Measurements from ENCODE around the gene NCAM1.

NCAM1 gene

DNA sequence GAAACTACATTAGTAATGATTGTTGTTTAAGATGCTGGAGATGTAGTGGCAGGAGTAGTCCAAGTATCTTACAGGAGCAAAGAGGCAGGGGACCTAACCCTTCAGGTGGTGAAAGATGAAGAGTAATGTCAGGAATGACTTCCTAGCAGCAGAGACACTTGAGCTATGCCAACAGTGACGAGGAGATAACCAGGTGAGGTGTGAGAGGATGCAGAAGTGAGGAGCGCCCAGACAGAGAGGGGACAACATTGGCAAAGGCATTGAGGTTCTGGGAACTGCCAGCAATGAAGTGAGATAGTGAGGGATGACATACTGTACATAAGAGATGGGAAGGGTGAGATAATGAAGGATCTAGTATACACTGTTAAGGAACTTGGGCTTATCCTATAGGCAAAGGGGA, 95.8 kb downstream of the NCAM1 start:
- no peaks in the 10 kb centered on the region for H3K9me3 ChIP-seq
- H3K27me3 ChIP-seq, result no peaks in the 10 kb centered on the region
- no peak overlapping the region for H3K4me3 ChIP-seq (ENCODE audit: low read depth, low read length)
- TF ChIP-seq, protein P1, sequence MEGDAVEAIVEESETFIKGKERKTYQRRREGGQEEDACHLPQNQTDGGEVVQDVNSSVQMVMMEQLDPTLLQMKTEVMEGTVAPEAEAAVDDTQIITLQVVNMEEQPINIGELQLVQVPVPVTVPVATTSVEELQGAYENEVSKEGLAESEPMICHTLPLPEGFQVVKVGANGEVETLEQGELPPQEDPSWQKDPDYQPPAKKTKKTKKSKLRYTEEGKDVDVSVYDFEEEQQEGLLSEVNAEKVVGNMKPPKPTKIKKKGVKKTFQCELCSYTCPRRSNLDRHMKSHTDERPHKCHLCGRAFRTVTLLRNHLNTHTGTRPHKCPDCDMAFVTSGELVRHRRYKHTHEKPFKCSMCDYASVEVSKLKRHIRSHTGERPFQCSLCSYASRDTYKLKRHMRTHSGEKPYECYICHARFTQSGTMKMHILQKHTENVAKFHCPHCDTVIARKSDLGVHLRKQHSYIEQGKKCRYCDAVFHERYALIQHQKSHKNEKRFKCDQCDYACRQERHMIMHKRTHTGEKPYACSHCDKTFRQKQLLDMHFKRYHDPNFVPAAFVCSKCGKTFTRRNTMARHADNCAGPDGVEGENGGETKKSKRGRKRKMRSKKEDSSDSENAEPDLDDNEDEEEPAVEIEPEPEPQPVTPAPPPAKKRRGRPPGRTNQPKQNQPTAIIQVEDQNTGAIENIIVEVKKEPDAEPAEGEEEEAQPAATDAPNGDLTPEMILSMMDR (IDR thresholded peaks at IDR 0.05; ENCODE audit: low read depth, low read length), result no peak
- H3K4me1 ChIP-seq, result peaks cover 5% of the 10 kb centered on the region; the same call in 1 of the 2 replicates
- DNase-seq, result no peak
- H3K36me3 ChIP-seq, result peaks cover 33% of the 10 kb centered on the region

DNA sequence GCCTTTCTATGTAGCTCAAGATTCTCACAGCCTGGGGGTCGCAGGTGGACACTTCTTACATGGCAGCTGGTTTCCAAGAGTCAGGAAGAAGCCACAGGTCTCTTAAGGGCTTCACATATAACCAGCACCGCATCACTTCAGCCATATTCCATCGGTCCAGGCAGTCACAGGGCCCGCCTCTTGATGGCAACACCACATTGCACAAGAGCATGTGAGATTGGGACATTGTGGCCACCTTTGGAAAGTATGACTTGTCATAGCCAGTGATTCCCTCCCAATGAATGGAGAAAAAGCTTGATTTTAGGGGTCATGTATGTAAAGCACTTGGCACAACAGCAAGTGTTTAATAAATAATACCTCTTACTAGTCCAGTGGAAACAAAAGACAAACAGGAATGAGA, 98.3 kb downstream of the NCAM1 start:
- Histone ChIP-seq H3K27me3 (no peaks in the 10 kb centered on the region), H3K4me1 (peaks cover 5% of the 10 kb centered on the region; the same call in 1 of the 2 replicates), H3K36me3 (peaks cover 35% of the 10 kb centered on the region), H3K4me3 (ENCODE audit: low read depth, low read length) (no peak overlapping the region), H3K9me3 (no peaks in the 10 kb centered on the region)
- TF ChIP-seq, protein P1 (IDR thresholded peaks at IDR 0.05; ENCODE audit: low read depth, low read length), result no peak
- DNase-seq, result no peak

DNA sequence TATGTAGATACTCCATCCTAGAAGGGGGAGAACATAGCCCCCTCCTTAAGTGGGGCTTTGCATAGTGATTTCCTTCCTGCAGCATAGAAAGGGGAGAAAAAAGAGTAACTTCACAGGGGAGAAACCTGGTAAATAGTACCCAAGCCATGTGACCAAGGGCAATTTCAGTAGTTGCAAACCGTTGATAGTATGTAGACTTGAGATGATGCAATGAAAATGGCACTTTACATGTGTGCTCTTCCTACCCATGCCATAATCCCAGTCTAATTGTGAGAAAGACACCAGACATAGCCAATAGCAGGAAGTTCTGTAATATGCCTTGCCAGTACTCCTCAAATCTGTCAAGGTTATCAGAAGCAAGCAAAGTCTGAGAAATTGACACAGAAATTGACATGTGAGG, 104.1 kb downstream of the NCAM1 start:
- Histone ChIP-seq H3K4me3 (ENCODE audit: low read depth, low read length) (no peak overlapping the region), H3K9me3 (no peaks in the 10 kb centered on the region), H3K27me3 (no peaks in the 10 kb centered on the region), H3K36me3 (peaks cover 17% of the 10 kb centered on the region), H3K4me1 (peaks cover 17% of the 10 kb centered on the region)
- no peak for DNase-seq
- TF ChIP-seq, protein P1 (IDR thresholded peaks at IDR 0.05; ENCODE audit: low read depth, low read length), result no peak

DNA sequence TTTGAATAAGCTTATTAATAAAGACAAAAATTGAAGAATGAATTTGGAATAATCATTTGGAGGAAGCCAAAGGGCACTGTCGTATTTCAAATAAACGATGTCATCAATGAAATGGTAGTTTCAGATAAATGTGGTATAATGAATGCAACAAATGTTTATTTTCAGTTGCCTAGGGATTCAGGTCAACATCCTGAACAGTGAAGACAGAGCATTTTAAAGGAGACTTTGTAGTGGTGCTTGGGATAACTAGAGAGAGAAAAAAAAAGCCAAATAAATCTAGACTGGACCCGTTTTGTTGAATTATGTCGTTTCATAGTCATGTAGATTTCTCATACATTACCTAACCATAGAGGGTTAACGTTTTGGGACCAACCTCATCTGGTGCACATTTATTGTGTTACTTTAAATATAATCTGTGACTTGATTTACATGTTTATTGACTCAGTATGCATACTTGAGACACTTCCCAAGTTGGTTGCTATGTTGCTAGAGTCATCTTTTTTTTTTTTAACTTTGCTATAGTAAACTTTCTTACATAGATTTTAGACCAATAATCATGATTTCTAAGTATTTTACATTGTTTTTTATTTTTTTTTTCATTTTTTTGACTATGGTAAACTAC, 111.1 kb downstream of the NCAM1 start:
- H3K4me1 ChIP-seq, result no peaks in the 10 kb centered on the region
- no peaks in the 10 kb centered on the region for H3K9me3 ChIP-seq
- no peak for DNase-seq
- TF ChIP-seq, protein P1 (IDR thresholded peaks at IDR 0.05; ENCODE audit: low read depth, low read length), result no peak
- H3K27me3 ChIP-seq, result no peaks in the 10 kb centered on the region
- H3K36me3 ChIP-seq, result peaks cover 4% of the 10 kb centered on the region; the same call in 1 of the 2 replicates
- no peak overlapping the region for H3K4me3 ChIP-seq (ENCODE audit: low read depth, low read length)

DNA sequence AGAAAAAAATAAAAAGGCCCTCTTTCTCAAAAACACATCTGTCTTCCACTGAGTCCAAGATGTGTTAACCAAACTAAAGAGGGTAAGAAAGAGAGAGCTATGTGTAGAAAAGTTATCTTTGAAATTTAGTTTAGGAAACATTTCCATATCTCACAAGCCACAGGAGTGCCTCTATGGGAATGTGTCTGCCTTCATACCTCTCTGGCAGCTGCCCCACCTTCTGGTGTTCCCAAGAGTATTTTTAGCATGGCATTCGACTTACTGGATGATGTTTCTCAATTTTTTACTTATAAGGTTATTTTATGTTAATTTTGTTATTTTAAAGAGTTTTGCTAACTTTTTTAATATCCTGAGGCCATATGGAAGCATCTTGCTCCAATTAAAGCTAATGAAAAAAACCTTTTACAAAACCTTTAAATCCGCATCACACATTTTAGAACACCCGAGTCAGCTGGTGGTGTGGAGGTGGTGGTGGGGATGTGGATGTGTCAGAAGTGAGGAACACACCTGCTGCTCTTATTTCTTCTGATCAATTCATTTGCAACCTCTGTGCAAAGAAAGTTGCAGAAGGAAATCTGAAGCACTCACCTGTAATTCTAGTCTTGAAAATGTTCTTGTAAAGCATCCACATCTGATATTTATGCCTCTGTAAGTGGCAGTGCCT, 112.2 kb downstream of the NCAM1 start:
- Histone ChIP-seq H3K27me3 (no peaks in the 10 kb centered on the region), H3K4me1 (no peaks in the 10 kb centered on the region), H3K36me3 (0 out of 2 replicates have a peak, but pooled peaks cover 3% of the 10 kb centered on the region), H3K9me3 (no peaks in the 10 kb centered on the region), H3K4me3 (ENCODE audit: low read depth, low read length) (no peak overlapping the region)
- no peak for DNase-seq
- TF ChIP-seq, protein P1 (IDR thresholded peaks at IDR 0.05; ENCODE audit: low read depth, low read length), result no peak

DNA sequence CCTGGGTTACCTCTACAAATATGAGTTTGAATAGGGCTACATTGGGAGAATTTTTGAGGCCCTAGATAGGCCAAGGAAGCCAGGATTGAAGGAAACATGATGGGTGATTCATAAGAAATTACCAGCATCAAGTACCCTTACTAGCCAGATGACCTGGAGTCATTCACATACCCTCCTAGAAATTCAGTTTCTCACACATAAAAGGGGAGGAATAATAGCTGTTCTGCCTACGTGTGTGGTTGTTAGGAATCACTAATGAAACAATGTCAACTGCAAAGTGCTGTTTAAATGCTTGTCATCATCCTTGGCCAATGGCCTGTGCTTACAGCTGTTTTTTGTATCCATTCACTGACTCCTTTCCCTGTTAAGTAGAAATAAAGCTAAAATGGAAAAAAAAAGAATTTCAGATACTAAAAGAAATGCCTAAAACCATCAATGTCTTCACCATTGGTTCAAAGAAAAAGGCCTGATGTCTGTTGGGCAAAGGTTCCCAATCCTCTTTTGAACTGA, 114.4 kb downstream of the NCAM1 start:
- no peak for DNase-seq
- TF ChIP-seq, protein P1 (IDR thresholded peaks at IDR 0.05; ENCODE audit: low read depth, low read length), result no peak

More for the DNA sequence above, 114.4 kb downstream of the NCAM1 start:
- Histone ChIP-seq H3K9me3 (no peaks in the 10 kb centered on the region), H3K4me3 (ENCODE audit: low read depth, low read length) (no peak overlapping the region), H3K36me3 (no peaks in the 10 kb centered on the region; the same call in 1 of the 2 replicates), H3K27me3 (no peaks in the 10 kb centered on the region), H3K4me1 (no peaks in the 10 kb centered on the region)

Measured in BE2C (cell line).